Raji (cell line): ENCODE data around the gene DLEC1.

Source experiments
- POLR2A ChIP-seq: IDR thresholded peaks from 2 replicates; pipeline ENCODE4 v1.6.1; 2011; ENCODE audit warnings: low read depth, low read length, control low read depth; ENCODE audit not compliant: insufficient read depth

The DLEC1 gene

DNA sequence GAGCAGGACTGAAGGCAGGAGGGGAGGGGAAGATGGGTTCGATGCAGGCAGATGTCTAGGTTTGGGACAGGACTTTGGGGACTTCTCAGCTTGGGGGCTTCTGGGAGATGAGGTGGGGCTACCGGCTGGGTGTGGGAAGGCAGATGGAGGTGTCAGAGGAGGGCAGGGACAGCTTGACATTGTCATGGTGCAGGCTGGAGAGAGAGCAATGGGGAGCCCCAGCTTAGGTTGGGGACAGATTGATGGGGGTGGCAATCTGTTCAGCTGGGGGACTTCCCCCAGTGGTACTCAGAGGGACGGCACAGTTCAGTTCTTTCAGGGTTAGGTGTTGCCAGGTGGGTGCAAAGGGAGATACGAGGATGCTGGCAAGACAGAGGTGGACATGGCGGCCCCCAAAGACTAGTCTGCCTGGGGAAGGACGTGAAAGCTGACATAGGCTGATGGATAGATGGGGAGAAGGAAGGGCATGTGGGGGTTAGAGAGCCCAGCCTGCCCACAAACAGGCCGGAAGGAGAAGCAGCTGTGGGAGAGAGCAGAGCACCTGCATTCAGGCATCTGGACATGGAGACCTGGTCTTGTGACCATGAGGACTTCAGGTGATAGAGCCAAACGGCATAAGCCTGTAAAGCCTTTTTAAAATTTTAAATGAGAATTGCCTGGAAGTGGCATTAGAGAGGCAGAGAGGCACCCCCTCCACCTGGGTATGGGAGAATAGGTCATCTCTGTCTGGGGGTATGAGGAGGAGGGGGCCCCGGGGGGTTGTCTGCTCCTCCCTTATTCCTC lies 76.8 kb downstream of the DLEC1 start:
- TF ChIP-seq POLR2A = no peak

DNA sequence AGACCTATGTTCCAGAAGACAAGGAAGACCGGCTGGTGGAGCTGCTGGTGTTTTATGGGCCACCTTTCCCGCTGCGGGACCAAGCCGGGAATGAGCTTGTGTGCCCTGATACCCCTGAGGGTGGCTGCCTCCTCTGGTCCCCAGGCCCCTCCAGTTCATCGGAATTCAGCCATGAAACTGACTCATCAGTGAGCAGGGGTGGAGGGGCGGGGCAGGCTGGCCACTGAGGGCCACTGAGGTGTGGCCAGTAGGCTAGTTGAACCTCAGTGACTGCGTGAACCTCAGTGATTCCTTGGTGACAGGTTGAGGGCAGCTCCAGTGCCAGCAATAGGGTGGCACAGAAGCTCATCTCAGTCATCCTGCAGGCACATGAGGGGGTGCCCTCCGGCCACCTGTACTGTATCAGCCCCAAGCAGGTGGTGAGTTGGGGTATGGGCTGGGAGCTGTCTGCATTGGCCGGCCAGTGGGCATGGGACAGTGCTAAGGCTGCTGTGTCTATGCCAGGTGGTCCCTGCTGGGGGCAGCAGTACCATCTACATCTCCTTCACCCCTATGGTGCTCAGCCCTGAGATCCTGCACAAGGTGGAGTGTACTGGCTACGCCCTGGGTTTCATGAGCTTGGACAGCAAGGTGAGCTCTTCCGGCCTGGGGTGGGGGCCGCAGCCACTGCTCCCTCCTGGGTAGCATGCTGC lies 77.6 kb downstream of the DLEC1 start:
- no peak for TF ChIP-seq POLR2A

DNA sequence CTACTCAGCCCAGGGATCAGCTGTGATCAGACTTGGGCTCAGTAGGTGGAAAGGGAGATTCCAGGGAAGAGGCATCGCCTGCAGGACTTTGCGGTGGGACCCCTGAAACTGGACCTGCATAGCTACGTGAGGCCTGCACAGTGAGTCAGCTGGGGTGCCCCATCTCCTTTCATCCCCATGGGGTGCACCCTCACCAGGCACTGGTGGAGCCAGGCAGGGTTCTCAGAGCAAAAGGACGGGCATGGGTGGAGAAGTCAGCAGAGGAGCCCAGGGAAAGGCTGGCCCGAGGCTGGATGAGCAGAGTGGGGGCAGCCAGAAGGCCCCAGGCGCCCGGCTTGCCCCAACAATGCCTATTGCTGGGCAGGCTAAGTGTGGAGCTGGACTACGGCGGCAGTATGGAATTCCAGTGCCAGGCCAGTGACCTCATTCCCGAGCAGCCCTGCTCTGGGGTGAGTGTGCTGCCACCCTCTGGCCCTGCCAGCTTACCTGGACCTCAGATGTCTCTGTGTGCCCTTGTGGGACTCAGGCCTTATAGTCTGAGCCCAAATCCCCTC lies 78.2 kb downstream of the DLEC1 start:
- no peak for TF ChIP-seq POLR2A

DNA sequence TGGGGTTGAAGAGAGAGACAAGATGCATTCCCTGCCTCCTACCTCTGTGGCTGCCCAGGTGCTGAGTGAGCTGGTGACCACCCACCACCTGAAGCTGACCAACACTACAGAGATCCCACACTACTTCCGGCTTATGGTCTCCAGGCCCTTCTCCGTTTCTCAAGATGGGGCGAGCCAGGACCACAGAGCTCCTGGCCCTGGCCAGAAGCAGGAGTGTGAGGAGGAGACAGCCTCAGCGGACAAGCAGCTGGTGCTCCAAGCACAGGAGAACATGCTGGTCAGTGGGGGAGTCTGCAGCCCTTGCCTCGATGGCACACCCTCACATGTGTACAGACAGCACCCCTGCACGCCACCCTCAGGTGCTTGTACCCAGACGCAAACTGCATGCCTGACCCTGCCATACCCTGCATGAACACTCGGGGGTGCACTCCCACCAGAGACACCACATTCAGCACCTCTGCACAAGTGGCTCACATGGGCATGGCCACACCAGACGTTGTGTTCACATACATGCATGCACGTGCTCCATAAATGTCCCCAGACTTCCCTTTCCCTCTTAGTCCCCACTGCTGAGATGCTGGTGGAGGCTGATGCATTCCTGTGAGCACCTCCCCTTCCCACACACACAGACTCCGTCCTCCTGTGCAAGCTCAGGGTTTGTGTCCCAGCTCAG lies 78.9 kb downstream of the DLEC1 start:
- no peak for TF ChIP-seq POLR2A

DNA sequence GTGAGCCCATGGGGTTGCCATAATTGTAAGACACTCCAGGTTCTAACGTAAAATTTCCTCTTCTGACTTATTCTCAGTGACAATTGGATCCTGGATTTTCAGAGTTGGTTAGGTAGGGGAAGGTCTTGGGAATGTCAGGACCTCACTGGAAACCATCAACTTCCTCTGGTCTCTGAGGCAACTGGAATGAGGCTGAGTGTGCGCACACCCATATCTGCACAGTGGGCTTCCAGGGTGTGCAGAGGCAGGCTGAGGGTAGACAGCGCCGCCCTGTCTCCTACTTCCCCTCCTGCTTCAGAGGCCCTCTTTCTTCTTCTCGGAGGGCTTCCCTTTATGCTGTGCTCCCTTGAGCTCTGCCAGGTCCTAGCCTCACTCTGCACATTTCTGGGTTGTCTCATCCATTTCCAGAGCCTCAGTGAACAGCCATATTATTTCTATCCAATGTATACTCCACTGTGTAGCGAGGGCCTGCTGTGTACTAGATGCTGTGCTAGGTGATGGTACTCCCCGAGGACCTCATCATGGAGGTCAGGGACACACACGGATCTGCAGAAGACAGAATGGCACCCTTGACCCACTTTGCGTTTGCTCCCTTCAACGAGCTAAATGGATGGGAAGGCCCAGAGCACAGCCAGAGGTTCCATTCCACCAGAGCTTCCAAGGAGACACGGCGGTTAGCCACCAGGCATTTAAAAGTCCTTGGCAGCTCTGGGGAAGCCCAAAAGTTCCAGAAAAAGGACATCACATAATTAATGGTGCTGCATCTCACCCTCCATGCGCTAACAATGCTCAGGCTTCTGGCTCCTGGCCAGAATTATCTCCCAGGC lies 79.6 kb downstream of the DLEC1 start:
- no peak for TF ChIP-seq POLR2A

DNA sequence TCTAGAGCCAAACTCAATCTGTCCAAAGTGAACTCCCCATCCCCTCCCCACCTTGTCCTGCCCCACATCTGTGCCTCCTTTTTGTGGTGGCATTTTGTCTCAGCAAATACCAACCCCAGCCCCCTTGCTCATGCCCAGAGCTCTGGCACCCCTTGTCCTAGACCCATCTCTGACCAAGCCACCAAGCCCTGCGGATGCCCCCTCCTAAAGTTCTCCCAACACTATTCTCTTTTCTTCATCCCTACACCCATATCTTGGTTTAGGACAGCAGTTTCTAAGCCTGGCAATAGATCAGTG lies 80.2 kb downstream of the DLEC1 start:
- no peak for TF ChIP-seq POLR2A

DNA sequence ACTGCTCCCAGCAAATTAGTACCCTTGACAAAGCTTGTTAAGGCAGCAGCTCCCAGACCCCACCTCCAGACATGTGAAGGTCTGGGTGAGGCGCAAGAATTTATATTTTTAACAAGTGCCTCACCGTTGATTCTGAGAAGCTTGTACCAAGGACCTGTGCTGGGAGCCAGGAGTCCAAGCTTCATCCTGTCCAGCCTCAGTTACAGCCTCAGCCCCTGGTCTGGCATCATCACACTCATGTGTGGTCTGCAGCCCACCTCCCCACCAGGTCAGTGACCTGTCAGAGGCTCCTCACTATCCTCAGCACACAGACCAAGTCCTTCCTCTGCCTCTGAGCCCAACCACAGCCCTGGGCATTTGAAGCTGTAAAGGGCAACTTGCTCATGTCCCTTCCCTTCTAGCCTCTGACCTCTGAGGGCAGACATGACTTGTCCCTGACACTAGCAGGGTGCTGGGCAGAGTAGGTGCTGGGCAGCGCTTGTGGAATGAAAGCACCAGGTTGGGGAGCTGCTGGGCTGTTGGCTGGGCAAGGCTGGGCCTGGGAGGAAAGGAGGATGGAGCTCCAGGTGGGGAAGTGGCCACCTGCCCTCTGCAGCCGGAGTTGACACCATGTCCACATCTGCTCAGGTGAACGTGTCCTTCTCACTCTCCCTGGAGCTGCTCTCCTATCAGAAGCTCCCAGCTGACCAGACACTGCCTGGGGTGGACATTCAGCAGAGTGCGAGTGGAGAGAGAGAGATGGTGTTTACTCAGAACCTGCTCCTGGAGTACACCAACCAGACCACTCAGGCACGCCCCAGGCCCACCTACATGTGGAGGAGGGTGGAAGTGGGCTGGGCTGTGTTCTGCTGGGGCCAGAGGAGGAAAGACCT lies 81.0 kb downstream of the DLEC1 start:
- no peak for TF ChIP-seq POLR2A

DNA sequence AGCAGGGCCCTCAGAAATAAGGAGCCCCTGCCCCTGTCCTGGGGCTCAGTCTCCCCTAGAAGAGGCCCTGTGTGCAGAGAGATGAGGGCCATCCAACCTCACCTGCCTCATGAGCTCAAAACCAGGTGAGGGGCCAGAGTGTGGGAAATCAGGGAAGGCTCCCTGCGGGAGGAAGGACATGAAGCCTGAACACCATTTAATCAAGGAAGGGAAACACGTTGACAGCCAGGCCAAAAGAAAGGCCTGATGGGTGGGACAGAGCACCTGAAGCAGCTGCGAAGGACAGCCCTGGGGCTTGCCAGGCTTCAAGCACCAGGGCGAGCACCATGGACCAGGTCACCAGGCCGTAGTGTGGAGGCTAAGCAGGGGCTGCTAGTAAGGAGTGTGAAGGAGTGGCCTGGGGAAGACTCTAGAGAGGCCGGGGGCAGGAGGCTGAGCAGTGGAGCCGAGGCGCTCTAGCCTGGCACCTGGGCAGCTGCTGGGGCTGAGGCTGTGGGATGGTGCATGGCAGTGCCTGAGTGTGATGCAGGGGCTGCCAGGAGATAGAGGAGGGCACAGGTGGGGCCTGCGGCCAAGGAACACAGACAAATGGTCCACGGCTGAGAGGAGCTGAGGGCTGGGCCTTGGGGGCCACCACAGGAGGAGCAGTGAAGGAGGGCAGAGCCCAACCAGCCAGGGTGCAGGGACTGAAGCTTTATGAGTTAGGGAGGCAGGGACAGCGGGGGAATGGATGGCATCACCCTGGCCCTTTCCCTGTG lies 81.9 kb downstream of the DLEC1 start:
- no peak for TF ChIP-seq POLR2A

DNA sequence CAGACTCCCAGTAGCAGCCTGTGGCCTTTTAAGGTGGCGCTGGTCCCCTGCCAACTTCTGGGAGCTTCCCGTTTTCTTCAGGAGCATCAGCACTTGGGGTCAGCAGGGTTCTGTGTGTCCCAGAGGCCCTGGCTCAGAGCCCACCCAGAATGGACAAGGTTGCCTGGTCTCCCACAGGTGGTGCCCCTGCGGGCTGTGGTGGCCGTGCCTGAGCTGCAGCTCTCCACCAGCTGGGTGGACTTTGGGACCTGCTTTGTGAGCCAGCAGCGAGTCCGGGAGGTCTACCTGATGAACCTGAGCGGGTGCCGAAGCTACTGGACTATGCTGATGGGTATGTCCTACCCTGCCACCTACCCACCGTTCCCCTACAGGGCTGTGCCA lies 82.4 kb downstream of the DLEC1 start:
- no peak for TF ChIP-seq POLR2A

DNA sequence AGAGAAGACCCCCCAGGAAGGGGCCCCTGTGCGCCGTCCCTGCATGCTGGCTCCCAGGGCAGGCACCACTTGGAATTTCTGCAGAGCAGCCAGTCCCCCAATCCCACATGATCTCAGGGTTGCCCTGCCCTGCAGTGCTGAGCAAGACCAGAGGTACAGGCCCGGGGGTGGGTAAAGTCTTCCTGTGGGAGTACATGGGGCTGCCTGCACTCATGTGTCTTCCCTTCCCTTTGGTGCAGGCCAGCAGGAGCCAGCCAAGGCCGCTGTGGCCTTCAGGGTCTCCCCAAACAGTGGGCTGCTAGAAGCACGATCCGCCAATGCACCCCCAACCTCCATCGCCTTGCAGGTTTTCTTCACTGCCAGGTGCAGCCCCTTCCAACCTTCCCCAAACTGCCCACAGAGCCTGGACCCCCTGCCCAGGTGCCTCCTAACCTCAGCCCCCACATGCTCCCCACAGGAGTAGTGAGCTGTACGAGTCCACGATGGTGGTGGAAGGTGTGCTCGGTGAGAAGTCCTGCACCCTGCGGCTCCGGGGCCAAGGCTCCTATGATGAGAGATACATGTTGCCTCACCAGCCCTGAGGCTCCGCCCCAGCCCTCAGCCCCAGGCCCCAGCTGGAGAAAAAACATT lies 82.9 kb downstream of the DLEC1 start:
- TF ChIP-seq POLR2A = no peak

DNA sequence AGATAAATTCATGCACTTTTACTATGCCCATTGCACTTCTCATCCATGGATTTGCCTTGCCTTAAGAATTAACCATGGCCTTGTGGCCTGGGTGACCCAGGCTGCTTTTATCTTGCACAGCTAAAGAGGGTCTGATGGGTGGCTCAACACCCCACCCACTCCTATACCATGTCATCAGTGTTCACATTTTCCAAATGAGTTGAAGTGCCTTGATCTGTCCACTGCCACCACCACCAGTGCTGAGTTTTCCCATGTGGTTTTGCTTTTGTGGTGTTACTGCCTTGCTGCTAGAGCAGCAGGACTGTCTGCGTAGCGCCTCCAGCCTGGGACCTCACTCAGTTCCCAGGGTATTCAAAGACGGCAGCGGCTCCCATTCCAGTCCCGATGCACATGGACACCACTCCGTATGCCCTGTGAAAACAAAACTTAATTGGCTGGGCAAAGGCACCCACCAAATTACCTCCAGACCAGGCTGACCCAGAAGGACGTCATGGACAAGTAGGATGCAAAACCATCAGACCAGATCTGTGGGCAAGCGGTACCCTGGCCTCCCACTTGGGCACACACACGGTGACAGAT lies 83.8 kb downstream of the DLEC1 start:
- no peak for TF ChIP-seq POLR2A

DNA sequence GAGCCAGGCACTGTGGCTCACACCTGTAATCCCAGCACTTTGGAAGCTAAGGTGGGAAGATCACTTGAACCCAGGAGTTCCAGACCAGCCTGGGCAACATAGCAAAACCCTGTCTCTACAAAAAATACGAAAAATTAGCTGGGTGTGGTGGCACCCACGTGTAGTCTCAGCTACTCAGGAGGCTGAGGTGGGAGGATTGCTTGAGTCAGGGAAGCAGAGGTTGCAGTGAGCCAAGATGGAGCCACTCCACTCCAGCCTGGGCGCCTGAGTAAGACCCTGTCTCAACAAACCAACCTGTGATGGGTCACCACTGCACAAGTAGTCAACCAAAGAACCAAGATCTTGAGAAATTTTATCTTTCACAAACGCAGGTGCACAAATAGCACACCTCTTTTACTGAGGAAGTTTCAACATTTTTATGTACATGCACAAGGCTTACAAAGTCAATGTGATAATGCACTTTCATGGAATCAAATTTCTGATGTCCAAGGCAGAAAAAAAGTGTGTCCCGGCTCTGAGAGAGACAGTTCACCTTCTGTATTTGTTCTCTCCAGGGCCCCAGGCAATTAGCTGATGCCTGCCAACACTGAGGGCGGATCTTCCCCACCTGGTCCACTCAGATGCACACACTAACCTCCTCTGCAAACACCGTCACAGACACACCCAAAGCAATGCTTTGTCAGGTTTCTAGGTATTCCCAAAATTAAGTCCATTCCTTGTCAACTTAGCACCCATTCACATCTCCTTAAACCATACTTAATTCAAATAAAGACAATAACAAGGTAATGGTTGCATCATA lies 85.5 kb downstream of the DLEC1 start:
- no peak for TF ChIP-seq POLR2A
